ENCODE measurements around the gene CCDC40.
"Not testable (repeated sequence)": the region's sequence is repeated elsewhere in the genome, so short reads cannot be mapped to it uniquely, and the experiment has no call there.

Gene CCDC40

GRCh38 chr17:80024206-80024972, 12.1 kb upstream of the CCDC40 start:
- DNase-seq = no peak

DNA sequence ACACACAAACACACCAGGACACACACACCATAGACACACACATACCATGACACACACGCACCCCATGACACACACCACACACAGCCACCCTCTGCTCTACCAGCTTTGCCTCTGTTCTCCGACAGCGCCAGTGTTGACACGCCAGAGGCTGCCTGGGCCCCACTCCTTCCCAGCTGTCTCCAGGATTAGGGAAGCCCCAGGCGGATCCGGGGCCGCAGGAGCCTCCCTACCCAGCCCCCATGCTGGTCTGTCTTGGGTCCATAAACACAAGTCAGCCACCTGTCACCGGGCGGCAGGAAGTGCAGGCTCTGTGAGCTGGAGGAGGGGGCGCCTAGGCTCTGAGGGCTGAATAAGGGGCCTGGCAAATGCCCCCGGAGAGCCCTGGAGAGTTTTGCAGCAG, 11.3 kb upstream of the CCDC40 start:
- DNase-seq = no peak

DNA sequence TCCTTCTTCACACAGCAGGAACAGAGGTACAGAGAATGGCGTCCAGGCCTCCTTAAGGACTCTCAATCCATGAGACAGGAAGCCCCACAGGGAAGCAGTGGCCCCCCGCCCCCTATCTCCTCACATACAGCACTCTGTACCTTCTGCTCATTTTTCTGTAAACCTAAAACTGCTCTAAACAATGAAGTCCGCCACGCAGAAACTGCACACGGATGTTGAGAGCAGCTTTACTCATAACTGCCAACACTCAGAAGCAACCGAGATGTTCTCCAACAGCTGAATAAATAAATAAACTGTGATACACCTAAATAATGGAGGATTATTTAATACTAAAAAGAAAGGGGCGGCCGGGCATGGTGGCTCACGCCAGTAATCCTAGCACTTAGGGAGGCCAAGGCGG, 10.6 kb upstream of the CCDC40 start:
- DNase-seq = no peak

GRCh38 chr17:80026359-80027042, 9.9 kb upstream of the CCDC40 start:
- no peak for DNase-seq

DNA sequence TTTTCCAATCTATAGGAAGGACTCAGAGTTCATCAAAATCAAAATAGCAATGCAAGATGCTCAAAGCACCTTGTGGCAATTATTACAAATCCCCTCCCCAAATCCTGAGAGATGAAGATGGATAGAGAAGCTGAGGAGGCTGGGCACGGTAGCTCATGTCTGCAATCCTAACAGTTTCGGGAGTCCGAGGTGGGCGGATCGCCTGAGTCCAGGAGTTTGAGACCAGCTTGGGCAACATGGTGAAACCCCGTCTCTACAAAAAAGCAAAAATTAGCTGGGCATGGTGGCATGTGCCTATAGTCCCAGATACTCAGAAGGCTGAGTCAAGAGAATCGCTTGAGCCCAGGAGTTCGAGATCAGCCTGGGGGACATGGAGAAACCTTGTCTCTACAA, 9.4 kb upstream of the CCDC40 start:
- DNase-seq = no peak

GRCh38 chr17:80028030-80028429, 8.4 kb upstream of the CCDC40 start:
- no peak for DNase-seq

- DNase-seq = no peak
Measured at GRCh38 chr17:80029258-80029974, 7.0 kb upstream of the CCDC40 start.

DNA sequence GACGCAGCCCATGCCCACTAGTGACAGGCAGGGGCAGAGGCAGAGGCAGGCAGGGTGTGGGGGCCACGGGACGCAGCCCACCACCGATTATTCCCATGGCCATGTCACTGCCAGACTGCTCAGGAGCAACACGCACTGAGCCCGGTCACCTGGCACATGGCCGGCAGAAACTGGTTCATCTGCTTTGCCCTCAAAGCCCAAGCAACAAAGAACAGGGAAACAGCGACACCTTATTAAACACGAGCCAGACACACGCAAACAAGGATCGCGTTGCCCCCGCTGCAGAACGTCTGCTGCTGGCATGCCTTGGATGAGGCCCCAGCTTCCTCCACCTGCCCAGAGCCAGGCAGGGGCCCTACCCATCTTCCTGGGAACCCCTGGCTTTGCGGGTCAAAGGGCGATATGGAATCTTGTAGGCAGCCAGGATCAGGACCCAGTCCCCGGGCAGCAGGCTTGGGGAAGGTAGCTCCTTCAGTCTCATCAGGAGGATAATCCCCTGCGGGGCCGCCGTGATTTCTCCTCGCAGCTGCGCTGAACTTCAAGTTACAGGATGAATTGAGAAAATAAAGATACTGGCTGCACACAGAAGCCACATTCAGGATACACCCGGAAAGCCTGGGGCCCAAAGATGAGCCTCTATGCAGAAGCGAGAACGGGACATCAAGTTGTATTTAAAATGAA, 5.6 kb upstream of the CCDC40 start:
- no peak for DNase-seq

- DNase-seq = no peak
Measured at GRCh38 chr17:80031691-80032430, 4.6 kb upstream of the CCDC40 start.

DNA sequence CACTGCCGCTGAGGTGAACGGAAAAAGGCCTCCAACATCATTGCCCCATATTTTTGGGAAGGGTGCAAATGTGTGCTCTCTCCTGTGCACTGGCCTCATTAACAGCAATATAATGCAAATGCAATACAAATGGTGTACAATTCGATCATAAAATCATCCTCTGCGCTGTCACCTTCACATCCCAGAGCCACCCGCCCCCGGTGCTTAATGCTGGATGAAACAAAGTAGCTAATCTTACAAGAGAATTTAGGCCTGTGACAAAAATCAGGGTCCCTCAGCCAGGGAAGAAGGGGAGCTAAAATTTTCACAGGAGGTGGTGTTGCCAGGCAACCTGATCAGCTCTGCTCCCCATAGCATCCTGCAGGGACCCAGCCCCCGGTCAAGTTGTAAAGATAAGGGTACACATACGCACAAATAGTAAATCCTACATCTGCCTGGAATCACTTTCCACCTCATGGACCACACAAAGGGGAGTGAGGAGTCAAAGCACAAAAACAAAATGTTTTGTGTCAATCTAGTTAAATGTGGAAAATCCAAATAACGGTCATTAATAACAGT, 3.7 kb upstream of the CCDC40 start:
- no peak for DNase-seq

DNA sequence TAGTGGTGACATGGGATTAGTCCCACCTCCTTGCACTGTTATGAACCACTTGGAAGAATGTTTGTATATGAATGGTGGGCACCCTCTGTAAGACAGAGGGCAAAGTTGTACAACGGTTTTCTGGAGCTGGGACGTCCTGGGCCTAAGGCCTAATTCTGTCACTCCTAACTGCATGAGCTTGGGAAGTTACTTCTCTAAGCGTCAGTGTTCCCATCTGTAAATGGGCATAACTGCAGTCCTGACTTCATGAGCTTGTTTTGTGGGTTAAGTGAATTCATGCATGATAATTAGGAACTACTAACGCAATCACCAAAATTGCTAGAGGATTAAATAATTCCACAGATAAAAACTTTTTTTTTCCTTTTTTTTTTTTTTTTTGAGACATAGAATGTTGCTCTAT, 2.6 kb upstream of the CCDC40 start:
- no peak for DNase-seq

GRCh38 chr17:80034791-80035686, 1.4 kb upstream of the CCDC40 start:
- DNase-seq = peak; percentile 23 to 38

DNA sequence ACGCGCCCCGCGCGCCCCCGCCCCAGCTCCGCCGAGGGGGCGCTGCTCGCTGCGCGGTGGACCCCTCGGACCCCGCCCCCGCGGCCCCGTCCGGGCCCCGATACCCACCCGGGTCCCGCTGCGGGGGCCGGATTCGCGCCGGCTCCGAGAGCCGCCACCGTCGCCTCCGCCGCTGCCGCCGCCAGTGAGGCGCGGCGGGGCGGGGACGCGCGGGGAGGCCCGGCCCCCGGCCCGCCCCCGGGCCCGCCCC, 830 bp upstream of the CCDC40 start, which contains the start of gene TBC1D16:
TBC1D16 (minus strand) TSS at position 186 of the 250 bp plus-strand sequence. CDS start 22,325 bp downstream, outside the sequence.
- no peak for DNase-seq

DNA sequence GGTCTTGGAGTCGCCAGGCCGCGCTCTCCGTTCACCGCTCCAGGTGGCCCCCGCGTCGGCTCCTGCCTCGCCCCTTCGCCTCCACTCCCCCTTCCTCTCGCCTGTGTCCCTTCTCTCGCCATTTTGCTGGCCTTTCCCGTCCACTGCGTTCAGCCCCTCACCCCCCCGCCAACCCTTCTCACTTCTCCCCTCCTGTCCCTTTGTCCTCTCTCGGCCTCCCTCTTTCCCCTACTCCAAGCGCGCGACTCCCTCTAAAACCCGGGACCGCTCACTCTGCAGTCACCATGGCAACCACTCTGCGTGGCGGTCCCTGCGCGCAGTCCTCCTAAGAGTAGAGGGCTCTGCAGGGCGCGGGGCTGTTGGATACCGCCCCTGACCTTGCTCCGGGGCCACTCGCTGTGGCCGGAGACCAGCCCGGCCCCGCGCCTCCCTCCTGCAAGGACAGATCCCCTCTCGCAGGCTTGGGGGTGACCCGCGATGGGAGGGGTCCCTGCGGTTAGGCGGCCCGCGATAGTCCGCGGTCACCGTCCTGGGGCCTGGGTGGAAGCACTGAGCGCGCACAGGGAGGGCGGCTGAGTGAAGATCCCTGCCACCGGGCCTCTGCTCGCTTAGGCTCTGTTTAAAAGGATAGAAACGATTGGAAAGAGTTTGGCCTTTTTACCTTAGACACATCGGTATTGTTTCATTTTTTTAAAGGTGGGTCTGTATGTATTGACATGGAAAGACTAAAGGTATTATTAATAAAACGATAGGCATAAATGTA, 454 bp downstream of the CCDC40 start:
- peak; percentile 12 to 31 for DNase-seq

DNA sequence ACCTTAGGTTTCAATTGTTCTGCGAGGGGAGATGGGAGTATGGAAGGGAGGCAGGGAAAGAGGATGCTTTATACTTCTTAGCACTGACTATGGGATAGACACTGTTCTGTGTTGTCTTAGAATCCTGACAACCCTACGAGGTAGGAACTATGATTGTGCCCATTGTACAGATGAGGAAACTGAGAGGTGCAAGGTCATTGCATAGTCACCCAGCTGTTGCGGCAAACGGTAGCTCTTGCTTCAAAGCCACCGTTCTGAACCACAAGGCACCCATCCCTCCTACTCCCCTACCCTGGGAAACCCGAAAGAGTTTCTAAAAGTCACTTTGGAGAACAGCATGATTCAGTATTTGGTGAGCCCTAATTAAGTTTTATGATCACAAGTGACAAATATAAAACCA, 7.5 kb downstream of the CCDC40 start:
- no peak for DNase-seq

DNA sequence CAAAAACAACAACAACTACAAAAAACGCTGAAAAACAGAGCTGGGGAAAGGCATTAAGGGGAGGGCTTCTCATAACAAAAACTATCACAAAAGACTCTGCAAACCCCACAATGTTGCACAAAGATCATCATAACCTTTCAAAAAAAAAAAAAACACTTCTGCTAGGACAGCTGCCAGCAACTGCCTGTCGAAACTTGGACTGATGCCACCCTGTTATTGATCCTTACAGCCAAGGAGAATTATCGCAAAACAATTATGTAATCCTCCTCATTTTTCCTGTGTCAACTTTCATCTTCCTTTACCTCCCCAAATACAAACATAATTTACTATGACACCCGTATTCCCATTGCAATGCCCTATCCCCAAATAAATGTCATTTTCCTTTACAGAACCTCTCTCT, 9.3 kb downstream of the CCDC40 start:
- no peak for DNase-seq

- not testable (repeated sequence) for DNase-seq
Measured at GRCh38 chr17:80046709-80047108, 10.3 kb downstream of the CCDC40 start.

- no peak for DNase-seq
Measured at GRCh38 chr17:80047176-80047575, 10.7 kb downstream of the CCDC40 start.

DNA sequence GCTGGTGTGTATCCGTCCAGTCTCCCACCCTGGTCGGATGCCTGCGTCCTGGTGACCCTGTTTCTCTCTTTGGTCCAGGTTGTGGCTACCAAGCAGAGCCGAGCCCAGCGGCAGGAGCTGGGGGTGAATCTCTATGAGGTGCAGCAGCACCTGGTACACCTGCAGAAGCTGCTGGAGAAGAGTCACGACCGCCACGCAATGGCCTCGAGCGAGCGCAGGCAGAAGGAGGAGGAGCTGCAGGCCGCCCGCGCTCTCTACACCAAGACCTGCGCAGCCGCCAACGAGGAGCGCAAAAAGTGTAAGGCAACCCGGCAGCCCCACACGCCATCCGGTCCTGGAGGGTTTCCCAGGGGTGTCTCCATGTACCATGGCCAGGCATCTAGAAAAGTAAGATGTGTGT, 13.5 kb downstream of the CCDC40 start:
- DNase-seq = no peak

GRCh38 chr17:80050706-80051105, 14.3 kb downstream of the CCDC40 start:
- no peak for DNase-seq

DNA sequence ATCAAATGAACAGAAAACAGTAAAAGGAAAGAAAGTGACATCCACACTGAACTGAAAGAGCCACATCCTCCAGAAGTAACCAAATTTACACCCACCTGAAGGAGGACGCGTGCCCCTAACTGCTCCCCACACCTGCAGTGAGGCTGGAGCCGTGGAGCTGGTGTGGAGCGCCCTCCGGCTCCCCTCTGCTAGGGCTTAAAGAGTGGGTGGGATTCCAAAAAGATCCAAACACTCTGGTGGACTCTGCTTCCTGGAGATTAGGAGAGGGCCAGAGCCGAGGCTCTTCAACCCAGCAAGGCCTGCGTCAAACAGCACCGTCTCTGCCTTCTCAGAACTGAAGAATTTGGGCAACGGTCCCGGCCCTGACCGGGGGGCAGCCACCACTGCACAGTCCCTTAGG, 15.2 kb downstream of the CCDC40 start:
- no peak for DNase-seq

Measured in activated CD4-positive, alpha-beta T cell treated with anti-CD3 and anti-CD28 coated beads for 4 hours (primary cell).